ENCODE results near the gene HYAL4. TPM values are rescaled to one million over a fixed set of nuclear protein-coding genes. Genes with fewer than 3 reads are reported as not detected.

Gene HYAL4
- total RNA-seq, 4 donors from 2014 or later, result not detected

DNA sequence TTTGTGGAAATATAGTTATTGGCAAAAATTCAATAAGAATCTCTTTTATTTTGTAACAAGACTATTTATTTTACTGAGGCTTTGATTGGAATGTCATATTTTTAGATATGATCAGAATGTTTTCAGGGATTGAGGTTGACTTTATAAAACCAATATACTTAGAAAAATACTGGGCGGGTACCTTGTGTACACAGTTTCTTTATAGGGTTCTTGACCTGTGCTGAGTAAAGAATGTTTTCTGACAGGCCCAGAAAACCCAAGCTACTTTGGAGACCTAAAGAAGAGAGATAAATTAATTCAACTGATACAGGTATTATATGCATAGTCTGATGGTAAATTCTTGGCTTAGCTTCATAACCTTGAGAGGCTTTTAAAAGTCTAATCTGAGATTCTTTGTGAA lies 56.1 kb downstream of the HYAL4 start:
- DNase-seq (ENCODE audit: low spot score in 2 of 2), result no peak
- Histone ChIP-seq H3K4me3 (no peak overlapping the region), H3K36me3 (no peaks in the 10 kb centered on the region), H3K27ac (no peak overlapping the region), H3K9me3 (peaks cover 0 to 8% (median 0%) of the 10 kb centered on the region in 4 donors), H3K4me1 (no peaks in the 10 kb centered on the region), H3K27me3 (no peaks in the 10 kb centered on the region)
- TF ChIP-seq EP300 (IDR thresholded peaks at IDR 0.05) (no peak), POLR2A (IDR thresholded peaks at IDR 0.05) (no peak)
- TF ChIP-seq, protein P1, sequence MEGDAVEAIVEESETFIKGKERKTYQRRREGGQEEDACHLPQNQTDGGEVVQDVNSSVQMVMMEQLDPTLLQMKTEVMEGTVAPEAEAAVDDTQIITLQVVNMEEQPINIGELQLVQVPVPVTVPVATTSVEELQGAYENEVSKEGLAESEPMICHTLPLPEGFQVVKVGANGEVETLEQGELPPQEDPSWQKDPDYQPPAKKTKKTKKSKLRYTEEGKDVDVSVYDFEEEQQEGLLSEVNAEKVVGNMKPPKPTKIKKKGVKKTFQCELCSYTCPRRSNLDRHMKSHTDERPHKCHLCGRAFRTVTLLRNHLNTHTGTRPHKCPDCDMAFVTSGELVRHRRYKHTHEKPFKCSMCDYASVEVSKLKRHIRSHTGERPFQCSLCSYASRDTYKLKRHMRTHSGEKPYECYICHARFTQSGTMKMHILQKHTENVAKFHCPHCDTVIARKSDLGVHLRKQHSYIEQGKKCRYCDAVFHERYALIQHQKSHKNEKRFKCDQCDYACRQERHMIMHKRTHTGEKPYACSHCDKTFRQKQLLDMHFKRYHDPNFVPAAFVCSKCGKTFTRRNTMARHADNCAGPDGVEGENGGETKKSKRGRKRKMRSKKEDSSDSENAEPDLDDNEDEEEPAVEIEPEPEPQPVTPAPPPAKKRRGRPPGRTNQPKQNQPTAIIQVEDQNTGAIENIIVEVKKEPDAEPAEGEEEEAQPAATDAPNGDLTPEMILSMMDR (IDR thresholded peaks at IDR 0.05), result no peak
- WGBS, 2 donors, result 50 to 63% methylated on average over 1 of the region's 1 CpG

DNA sequence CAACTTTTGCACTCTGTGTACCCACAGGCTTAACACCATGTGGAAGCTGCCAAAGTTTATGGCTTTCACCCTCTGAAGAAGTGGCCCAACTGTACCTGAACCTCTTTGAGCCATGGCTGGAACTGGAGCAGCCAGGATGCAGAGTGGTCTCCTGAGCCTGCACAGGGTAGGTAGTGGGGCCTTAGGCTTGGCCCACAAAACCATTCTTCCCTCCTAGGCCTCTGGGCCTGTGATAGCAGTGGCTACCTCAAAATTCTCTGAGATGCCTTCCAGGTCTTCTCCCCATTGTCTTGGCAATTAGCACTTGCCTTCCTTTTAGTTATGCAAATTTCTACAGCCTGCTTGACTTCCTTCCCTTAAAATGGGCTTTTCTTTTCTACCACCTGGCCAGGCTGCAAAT lies 60.7 kb downstream of the HYAL4 start:
- no peaks in the 10 kb centered on the region for H3K4me1 ChIP-seq
- no peak overlapping the region for H3K27ac ChIP-seq
- no peaks in the 10 kb centered on the region for H3K27me3 ChIP-seq
- no peak for DNase-seq (ENCODE audit: low spot score in 2 of 2)
- no peak overlapping the region for H3K4me3 ChIP-seq
- H3K36me3 ChIP-seq, result no peaks in the 10 kb centered on the region
- TF ChIP-seq, protein P1 (IDR thresholded peaks at IDR 0.05), result no peak
- no peak for TF ChIP-seq POLR2A (IDR thresholded peaks at IDR 0.05)
- no peak for TF ChIP-seq EP300 (IDR thresholded peaks at IDR 0.05)
- H3K9me3 ChIP-seq, result peaks cover 0 to 8% (median 0%) of the 10 kb centered on the region in 4 donors

DNA sequence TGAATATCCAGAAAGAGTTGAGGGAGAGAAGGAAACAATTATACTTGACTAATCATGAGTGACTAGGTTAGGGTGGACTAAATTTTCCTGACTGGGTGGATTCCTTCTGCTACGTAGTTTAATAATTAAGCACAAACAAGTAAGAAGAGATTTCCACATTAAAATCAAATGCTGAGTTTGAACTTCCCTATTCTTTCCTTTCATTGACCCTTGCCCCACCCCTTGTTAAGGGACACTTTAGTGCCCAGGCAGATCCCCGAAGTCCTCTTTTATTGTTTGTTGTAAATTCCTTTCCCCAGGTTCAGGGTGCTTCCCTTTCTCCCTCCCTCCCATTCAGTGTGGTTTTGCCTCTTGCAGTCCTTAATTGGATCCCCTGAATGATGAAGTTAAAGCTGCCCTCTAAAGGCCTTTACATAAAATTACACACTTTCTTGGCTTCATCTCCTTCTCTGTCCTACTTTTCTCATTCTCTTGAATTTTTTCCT lies 71.3 kb downstream of the HYAL4 start:
- TF ChIP-seq, protein P1 (IDR thresholded peaks at IDR 0.05), result peak in 2 of 5 experiments; percentile 12 to 19
- no peak for TF ChIP-seq POLR2A (IDR thresholded peaks at IDR 0.05)
- no peaks in the 10 kb centered on the region for H3K9me3 ChIP-seq
- no peak overlapping the region for H3K4me3 ChIP-seq
- H3K27me3 ChIP-seq, result no peaks in the 10 kb centered on the region
- H3K4me1 ChIP-seq, result no peaks in the 10 kb centered on the region
- no peaks in the 10 kb centered on the region for H3K36me3 ChIP-seq
- no peak overlapping the region for H3K27ac ChIP-seq
- 22 to 31% methylated on average over 2 of the region's 2 CpGs for whole genome bisulfite sequencing, 2 donors
- DNase-seq (ENCODE audit: low spot score in 2 of 2), result no peak

DNA sequence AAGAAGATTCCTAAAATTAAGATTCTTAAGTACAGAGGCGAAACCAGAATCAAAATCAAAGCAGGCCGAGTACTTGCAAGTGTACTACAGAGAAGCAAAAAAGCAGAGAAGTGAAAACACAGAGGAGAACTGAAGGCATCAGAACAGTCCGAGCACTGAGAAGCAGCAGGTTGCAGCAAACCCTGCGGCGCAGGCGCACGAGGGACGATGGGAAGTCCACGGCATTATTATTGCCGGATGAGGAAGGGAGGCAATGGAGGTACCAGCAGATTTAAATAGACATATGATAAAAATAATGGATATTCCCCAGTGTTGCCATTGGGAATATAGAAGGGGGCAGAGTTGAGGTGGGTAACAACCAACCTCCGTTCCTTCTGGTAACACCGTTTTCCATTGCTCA lies 72.9 kb downstream of the HYAL4 start:
- no peak for TF ChIP-seq POLR2A (IDR thresholded peaks at IDR 0.05)
- TF ChIP-seq EP300 (IDR thresholded peaks at IDR 0.05), result no peak
- TF ChIP-seq, protein P1 (IDR thresholded peaks at IDR 0.05), result no peak
- no peaks in the 10 kb centered on the region for H3K4me1 ChIP-seq
- 93% methylated on average over 12 of the region's 12 CpGs for WGBS, 2 donors
- DNase-seq (ENCODE audit: low spot score in 2 of 2), result no peak
- no peak overlapping the region for H3K4me3 ChIP-seq
- H3K9me3 ChIP-seq, result no peaks in the 10 kb centered on the region
- no peaks in the 10 kb centered on the region for H3K27me3 ChIP-seq
- H3K36me3 ChIP-seq, result no peaks in the 10 kb centered on the region
- H3K27ac ChIP-seq, result no peak overlapping the region

DNA sequence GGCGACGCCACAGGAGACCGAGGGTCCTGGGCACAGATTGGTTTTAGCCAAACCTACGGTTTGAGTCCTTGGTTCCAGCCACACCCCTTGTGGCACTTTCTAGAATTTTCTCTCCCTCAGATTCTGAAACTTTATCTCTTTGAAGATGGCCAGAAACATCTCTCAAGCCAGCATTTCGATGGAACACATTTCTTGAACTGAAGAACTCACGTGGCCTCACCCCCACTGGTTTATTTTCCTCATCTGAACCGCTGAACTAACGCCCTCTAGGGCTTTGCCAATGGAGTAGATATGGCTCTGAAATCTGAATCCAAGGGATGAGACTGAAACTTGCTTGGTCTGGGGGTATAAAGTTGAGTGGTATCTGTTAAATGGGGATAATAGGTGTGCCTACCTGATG lies 73.3 kb downstream of the HYAL4 start:
- H3K9me3 ChIP-seq, result no peaks in the 10 kb centered on the region
- TF ChIP-seq, protein P1 (IDR thresholded peaks at IDR 0.05), result no peak
- no peak for TF ChIP-seq POLR2A (IDR thresholded peaks at IDR 0.05)
- TF ChIP-seq EP300 (IDR thresholded peaks at IDR 0.05), result no peak

More for the DNA sequence above, 73.3 kb downstream of the HYAL4 start:
- Histone ChIP-seq H3K27ac (no peak overlapping the region), H3K27me3 (no peaks in the 10 kb centered on the region), H3K4me3 (no peak overlapping the region), H3K4me1 (no peaks in the 10 kb centered on the region), H3K36me3 (no peaks in the 10 kb centered on the region)
- DNase-seq (ENCODE audit: low spot score in 2 of 2), result no peak
- 84 to 90% methylated on average over 8 of the region's 8 CpGs for WGBS, 2 donors
